WTC11 (cell line): ENCODE results near the gene RGS7. TPM values are rescaled to one million over a fixed set of nuclear protein-coding genes. Genes with fewer than 3 reads are reported as not detected.

ENCODE experiments used
- ATAC-seq: fragments of 200-7000 bp; cut with Tn5 transposase; 2 replicates; pipeline ENCODE4 v1.10.0; 2021; ENCODE audit warnings: mild to moderate bottlenecking, moderate library complexity
- CTCF ChIA-PET: fragments of 300-600 bp; sonication (Branson Sonifier 250); formaldehyde crosslinking; loops from one replicate; lab custom pipeline; 2021; ENCODE audit warnings: antibody characterized with exemption; lab: Charles Lee
- POLR2A ChIA-PET: fragments of 350-600 bp; sonication (Branson Sonifier 250); formaldehyde crosslinking; loops from one replicate; lab custom pipeline; 2021; ENCODE audit warnings: antibody characterized with exemption; lab: Charles Lee
- DNase-seq: peaks from one replicate; pipeline ENCODE4 v3.0.0; 2021; ENCODE audit warnings: low spot score
- H3K27ac Mint-ChIP-seq: 2 replicates; pipeline ENCODE4 v1.8.0; 2021; ENCODE audit warnings: mixed read lengths
- H3K27me3 Mint-ChIP-seq: 2 replicates; pipeline ENCODE4 v1.8.0; 2021; ENCODE audit warnings: low read depth, mild to moderate bottlenecking, moderate library complexity, mixed read lengths
- H3K36me3 Mint-ChIP-seq: 2 replicates; pipeline ENCODE4 v1.8.0; 2021; ENCODE audit warnings: mixed read lengths
- H3K4me1 Mint-ChIP-seq: 2 replicates; pipeline ENCODE4 v1.8.0; 2022; ENCODE audit warnings: mixed read lengths
- H3K4me3 Mint-ChIP-seq: 2 replicates; pipeline ENCODE4 v1.8.0; 2021; ENCODE audit warnings: mild to moderate bottlenecking, moderate library complexity, mixed read lengths
- H3K9me3 Mint-ChIP-seq: 2 replicates; pipeline ENCODE4 v1.8.0; 2021; ENCODE audit warnings: mixed read lengths
- CBFB ChIP-seq: sonication (generic); formaldehyde crosslinking; IDR thresholded peaks from 2 replicates; pipeline ENCODE4 v1.8.1; 2022; ENCODE audit warnings: mild to moderate bottlenecking, low read depth, missing genetic modification reagents
- CREB1 ChIP-seq: sonication (generic); formaldehyde crosslinking; IDR thresholded peaks from 2 replicates; pipeline ENCODE4 v1.8.0; 2023; ENCODE audit warnings: mild to moderate bottlenecking, missing genetic modification reagents
- ELF4 ChIP-seq: sonication (generic); formaldehyde crosslinking; IDR thresholded peaks from 2 replicates; pipeline ENCODE4 v1.8.1; 2022; ENCODE audit warnings: low read depth, mild to moderate bottlenecking, moderate library complexity, missing genetic modification reagents
- EMX1 ChIP-seq: fragments of 250-450 bp; sonication (Bioruptor Pico); IDR thresholded peaks from 2 replicates; pipeline ENCODE4 v1.8.0; 2021; ENCODE audit warnings: mild to moderate bottlenecking
- ESRRA ChIP-seq: sonication (generic); formaldehyde crosslinking; IDR thresholded peaks from 2 replicates; pipeline ENCODE4 v1.8.1; 2022; ENCODE audit warnings: mild to moderate bottlenecking, missing genetic modification reagents, borderline replicate concordance
- FOXJ3 ChIP-seq: sonication (generic); formaldehyde crosslinking; IDR thresholded peaks from 2 replicates; pipeline ENCODE4 v1.9.0; 2021; ENCODE audit warnings: missing genetic modification reagents, mild to moderate bottlenecking, borderline replicate concordance
- JUN ChIP-seq: sonication (generic); formaldehyde crosslinking; IDR thresholded peaks from 2 replicates; pipeline ENCODE4 v1.8.0; 2023; ENCODE audit warnings: mild to moderate bottlenecking, missing genetic modification reagents
- KAT7 ChIP-seq: sonication (generic); formaldehyde crosslinking; IDR thresholded peaks from 2 replicates; pipeline ENCODE4 v1.8.1; 2023; ENCODE audit warnings: missing genetic modification reagents, mild to moderate bottlenecking, borderline replicate concordance
- MXD4 ChIP-seq: fragments of 250-450 bp; sonication (Bioruptor Pico); IDR thresholded peaks from 2 replicates; pipeline ENCODE4 v1.8.0; 2021; ENCODE audit warnings: mild to moderate bottlenecking, moderate library complexity, borderline replicate concordance
- NFATC4 ChIP-seq: fragments of 250-450 bp; sonication (Bioruptor Pico); IDR thresholded peaks from 2 replicates; pipeline ENCODE4 v1.9.0; 2021; ENCODE audit warnings: mild to moderate bottlenecking
- NR1H2 ChIP-seq: sonication (generic); formaldehyde crosslinking; IDR thresholded peaks from 2 replicates; pipeline ENCODE4 v1.9.0; 2021; ENCODE audit warnings: mild to moderate bottlenecking, moderate library complexity, missing genetic modification reagents
- OVOL2 ChIP-seq: fragments of 250-450 bp; sonication (Bioruptor Pico); IDR thresholded peaks from 2 replicates; pipeline ENCODE4 v1.9.0; 2021; ENCODE audit warnings: mild to moderate bottlenecking, borderline replicate concordance
- TEAD1 ChIP-seq: sonication (generic); formaldehyde crosslinking; IDR thresholded peaks from 2 replicates; pipeline ENCODE4 v1.8.0; 2022; ENCODE audit warnings: mild to moderate bottlenecking, missing genetic modification reagents
- TP53 ChIP-seq: sonication (generic); formaldehyde crosslinking; IDR thresholded peaks from 2 replicates; pipeline ENCODE4 v1.8.1; 2023; ENCODE audit warnings: mild to moderate bottlenecking, missing genetic modification reagents
- ZNF138 ChIP-seq: sonication (generic); formaldehyde crosslinking; conservative IDR thresholded peaks from 2 replicates; pipeline ENCODE4 v1.8.1; 2022; ENCODE audit warnings: mild to moderate bottlenecking, moderate library complexity, missing genetic modification reagents
- ZNF317 ChIP-seq: sonication (generic); formaldehyde crosslinking; IDR thresholded peaks from 2 replicates; pipeline ENCODE4 v1.8.1; 2023; ENCODE audit warnings: low read depth, mild to moderate bottlenecking, moderate library complexity, missing genetic modification reagents, borderline replicate concordance
- total RNA-seq: library from RNA; stranded (reverse); gene quantifications from 3 replicates; pipeline ENCODE4 v1.2.3, GENCODE V29; 2021
- TF ChIP-seq, protein P1 (sequence below): fragments of 250-450 bp; sonication (Bioruptor Pico); IDR thresholded peaks from 2 replicates; pipeline ENCODE4 v1.9.0; 2021; ENCODE audit warnings: mild to moderate bottlenecking
- TF ChIP-seq, protein P2 (sequence below): fragments of 250-450 bp; sonication (Bioruptor Pico); conservative IDR thresholded peaks from 2 replicates; pipeline ENCODE4 v1.9.0; 2021; ENCODE audit warnings: mild to moderate bottlenecking
- TF ChIP-seq, protein P3 (sequence below): sonication (generic); formaldehyde crosslinking; IDR thresholded peaks from 2 replicates; pipeline ENCODE4 v1.8.1; 2023; ENCODE audit warnings: mild to moderate bottlenecking, missing genetic modification reagents
- TF ChIP-seq, protein P4 (sequence below): sonication (generic); formaldehyde crosslinking; IDR thresholded peaks from 2 replicates; pipeline ENCODE4 v1.8.1; 2023; ENCODE audit warnings: mild to moderate bottlenecking, missing genetic modification reagents, moderate library complexity
- TF ChIP-seq, protein P5 (sequence below): sonication (generic); formaldehyde crosslinking; conservative IDR thresholded peaks from 2 replicates; pipeline ENCODE4 v1.8.1; 2023; ENCODE audit warnings: mild to moderate bottlenecking, low read depth, missing genetic modification reagents, moderate library complexity
- TF ChIP-seq, protein P6 (sequence below): sonication (generic); formaldehyde crosslinking; IDR thresholded peaks from 2 replicates; pipeline ENCODE4 v1.8.0; 2023; ENCODE audit warnings: missing genetic modification reagents, mild to moderate bottlenecking, borderline replicate concordance

The RGS7 gene
- total RNA-seq, 1 experiment from 2014 or later, result 1.2 TPM

DNA sequence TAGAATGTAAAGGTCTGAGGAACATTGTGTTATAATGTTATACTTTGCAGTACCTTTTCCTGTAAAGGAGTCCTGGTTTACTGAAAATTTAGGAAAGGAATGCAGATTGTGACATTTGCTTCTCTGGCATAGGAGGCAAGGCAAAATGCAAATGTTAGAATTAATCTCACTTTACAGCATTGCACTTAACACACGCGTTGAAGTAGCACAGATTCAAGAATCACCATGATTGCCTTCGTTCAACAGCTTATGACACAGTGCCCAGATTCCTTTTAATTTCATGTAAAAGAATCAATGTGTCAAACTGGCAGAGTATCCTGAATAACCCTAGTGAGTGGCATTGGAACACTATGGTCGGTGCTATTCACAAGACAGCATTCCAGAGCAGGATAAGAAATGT is 47.4 kb downstream of the RGS7 start (continued):
- TF ChIP-seq ESRRA (CRISPR knock-in tag) (no peak), MXD4 (CRISPR knock-in tag) (no peak), CREB1 (CRISPR knock-in tag) (no peak), KAT7 (CRISPR knock-in tag) (no peak), JUN (no peak), ELF4 (CRISPR knock-in tag) (no peak)
- TF ChIP-seq, protein P1, sequence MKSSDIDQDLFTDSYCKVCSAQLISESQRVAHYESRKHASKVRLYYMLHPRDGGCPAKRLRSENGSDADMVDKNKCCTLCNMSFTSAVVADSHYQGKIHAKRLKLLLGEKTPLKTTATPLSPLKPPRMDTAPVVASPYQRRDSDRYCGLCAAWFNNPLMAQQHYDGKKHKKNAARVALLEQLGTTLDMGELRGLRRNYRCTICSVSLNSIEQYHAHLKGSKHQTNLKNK (CRISPR knock-in tag), result no peak
- TF ChIP-seq, protein P2, sequence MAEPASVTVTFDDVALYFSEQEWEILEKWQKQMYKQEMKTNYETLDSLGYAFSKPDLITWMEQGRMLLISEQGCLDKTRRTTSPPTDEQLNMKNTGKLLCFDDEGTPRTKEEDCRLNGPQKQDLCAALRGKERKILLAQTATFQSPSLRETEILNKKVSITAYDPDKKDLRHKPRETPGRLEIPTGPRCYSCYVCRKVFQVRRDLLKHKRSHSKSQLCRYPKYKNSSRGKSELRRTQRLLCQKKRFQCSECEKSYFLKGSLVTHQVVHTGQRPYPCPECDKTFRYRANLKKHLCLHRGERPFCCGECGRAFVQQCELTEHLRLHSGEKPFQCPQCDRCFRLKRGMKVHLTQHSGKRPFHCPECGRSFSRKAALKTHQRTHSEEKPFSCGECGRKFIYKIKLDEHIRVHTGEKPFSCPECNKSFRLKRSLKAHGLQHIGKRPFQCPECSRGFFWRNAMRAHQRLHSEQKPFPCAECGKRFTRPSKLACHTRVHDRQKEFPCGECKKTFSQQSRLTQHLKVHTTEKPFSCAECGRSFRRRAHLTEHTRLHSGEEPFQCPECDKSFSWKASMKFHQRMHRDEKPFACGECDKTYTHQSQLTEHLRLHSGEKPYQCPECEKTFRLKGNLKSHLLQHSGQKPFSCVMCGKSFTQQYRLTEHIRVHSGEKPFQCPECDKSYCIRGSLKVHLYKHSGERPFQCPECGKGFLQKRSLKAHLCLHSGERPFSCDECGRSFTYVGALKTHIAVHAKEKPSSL (CRISPR knock-in tag), result no peak

DNA sequence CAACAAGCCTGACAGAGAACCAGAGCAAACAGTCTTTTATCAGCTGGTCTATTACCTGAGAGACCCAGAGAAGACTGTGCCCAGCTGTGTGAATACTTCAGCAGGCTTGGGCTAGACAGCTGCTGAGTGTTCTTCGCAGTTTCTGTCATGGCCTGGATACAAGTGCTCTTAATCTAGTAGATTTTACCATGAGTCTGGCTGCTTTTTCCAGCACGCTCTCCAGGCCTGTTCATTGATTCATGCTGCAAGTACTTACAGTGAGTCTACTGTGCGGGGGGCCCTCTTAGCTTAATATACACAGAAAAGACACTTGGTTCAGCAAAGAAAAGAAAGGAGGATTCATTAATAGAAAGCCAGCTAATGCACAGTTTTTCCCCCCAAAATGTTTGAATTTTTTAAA is 48.5 kb downstream of the RGS7 start:
- ATAC-seq, result no peak
- H3K36me3 Mint-ChIP-seq, result peaks cover 13% of the 10 kb centered on the region
- CTCF ChIA-PET, result no interaction called here
- no peak overlapping the region for H3K27ac Mint-ChIP-seq
- POLR2A ChIA-PET, result no interaction called here
- no peak for TF ChIP-seq NR1H2 (CRISPR knock-in tag)
- TF ChIP-seq OVOL2 (CRISPR knock-in tag), result no peak
- TF ChIP-seq, protein P3, sequence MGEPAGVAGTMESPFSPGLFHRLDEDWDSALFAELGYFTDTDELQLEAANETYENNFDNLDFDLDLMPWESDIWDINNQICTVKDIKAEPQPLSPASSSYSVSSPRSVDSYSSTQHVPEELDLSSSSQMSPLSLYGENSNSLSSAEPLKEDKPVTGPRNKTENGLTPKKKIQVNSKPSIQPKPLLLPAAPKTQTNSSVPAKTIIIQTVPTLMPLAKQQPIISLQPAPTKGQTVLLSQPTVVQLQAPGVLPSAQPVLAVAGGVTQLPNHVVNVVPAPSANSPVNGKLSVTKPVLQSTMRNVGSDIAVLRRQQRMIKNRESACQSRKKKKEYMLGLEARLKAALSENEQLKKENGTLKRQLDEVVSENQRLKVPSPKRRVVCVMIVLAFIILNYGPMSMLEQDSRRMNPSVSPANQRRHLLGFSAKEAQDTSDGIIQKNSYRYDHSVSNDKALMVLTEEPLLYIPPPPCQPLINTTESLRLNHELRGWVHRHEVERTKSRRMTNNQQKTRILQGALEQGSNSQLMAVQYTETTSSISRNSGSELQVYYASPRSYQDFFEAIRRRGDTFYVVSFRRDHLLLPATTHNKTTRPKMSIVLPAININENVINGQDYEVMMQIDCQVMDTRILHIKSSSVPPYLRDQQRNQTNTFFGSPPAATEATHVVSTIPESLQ (CRISPR knock-in tag), result no peak
- TF ChIP-seq NFATC4 (CRISPR knock-in tag), result no peak
- no peak for TF ChIP-seq TEAD1 (CRISPR knock-in tag)
- no peak for TF ChIP-seq JUN
- no peak for TF ChIP-seq CBFB (CRISPR knock-in tag)
- TF ChIP-seq TP53 (CRISPR knock-in tag), result no peak
- TF ChIP-seq, all 79 proteins: peak for 0
- no peak overlapping the region for H3K4me3 Mint-ChIP-seq
- H3K27me3 Mint-ChIP-seq, result no peaks in the 10 kb centered on the region; the same call in 1 of the 2 replicates
- peaks cover 17% of the 10 kb centered on the region for H3K9me3 Mint-ChIP-seq
- H3K4me1 Mint-ChIP-seq, result peaks cover 12% of the 10 kb centered on the region
- DNase-seq, result no peak

DNA sequence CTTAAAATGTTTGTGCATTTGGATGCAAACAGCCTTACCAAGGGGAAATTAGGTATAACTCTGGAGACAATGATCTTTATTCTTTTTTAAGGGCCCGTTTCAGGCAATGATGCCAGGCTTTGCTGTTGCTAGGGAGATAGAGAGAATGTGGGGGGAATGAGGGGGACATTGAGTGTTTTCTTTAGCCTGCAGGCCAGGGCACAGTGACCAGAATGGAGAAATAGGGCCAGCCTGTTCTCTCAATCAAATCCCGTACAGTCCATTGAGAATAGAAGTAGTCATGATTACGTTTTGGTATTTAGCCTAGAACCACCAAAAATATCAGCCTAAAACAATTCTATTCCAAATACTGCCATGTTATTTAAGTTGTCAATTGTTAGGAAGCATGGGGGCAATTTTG is 49.0 kb downstream of the RGS7 start:
- H3K4me3 Mint-ChIP-seq, result no peak overlapping the region
- no peaks in the 10 kb centered on the region; the same call in 1 of the 2 replicates for H3K27me3 Mint-ChIP-seq
- ChIA-PET CTCF (no interaction called here), POLR2A (no interaction called here)
- DNase-seq, result no peak
- H3K27ac Mint-ChIP-seq, result no peak overlapping the region
- peaks cover 18% of the 10 kb centered on the region for H3K36me3 Mint-ChIP-seq
- H3K4me1 Mint-ChIP-seq, result peaks cover 12% of the 10 kb centered on the region
- peaks cover 22% of the 10 kb centered on the region for H3K9me3 Mint-ChIP-seq
- TF ChIP-seq, protein P4, sequence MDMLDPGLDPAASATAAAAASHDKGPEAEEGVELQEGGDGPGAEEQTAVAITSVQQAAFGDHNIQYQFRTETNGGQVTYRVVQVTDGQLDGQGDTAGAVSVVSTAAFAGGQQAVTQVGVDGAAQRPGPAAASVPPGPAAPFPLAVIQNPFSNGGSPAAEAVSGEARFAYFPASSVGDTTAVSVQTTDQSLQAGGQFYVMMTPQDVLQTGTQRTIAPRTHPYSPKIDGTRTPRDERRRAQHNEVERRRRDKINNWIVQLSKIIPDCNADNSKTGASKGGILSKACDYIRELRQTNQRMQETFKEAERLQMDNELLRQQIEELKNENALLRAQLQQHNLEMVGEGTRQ (CRISPR knock-in tag), result no peak
- TF ChIP-seq, protein P5, sequence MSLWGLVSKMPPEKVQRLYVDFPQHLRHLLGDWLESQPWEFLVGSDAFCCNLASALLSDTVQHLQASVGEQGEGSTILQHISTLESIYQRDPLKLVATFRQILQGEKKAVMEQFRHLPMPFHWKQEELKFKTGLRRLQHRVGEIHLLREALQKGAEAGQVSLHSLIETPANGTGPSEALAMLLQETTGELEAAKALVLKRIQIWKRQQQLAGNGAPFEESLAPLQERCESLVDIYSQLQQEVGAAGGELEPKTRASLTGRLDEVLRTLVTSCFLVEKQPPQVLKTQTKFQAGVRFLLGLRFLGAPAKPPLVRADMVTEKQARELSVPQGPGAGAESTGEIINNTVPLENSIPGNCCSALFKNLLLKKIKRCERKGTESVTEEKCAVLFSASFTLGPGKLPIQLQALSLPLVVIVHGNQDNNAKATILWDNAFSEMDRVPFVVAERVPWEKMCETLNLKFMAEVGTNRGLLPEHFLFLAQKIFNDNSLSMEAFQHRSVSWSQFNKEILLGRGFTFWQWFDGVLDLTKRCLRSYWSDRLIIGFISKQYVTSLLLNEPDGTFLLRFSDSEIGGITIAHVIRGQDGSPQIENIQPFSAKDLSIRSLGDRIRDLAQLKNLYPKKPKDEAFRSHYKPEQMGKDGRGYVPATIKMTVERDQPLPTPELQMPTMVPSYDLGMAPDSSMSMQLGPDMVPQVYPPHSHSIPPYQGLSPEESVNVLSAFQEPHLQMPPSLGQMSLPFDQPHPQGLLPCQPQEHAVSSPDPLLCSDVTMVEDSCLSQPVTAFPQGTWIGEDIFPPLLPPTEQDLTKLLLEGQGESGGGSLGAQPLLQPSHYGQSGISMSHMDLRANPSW (CRISPR knock-in tag), result no peak
- TF ChIP-seq FOXJ3 (CRISPR knock-in tag), result no peak
- TF ChIP-seq ZNF138 (CRISPR knock-in tag), result no peak
- TF ChIP-seq, protein P6, sequence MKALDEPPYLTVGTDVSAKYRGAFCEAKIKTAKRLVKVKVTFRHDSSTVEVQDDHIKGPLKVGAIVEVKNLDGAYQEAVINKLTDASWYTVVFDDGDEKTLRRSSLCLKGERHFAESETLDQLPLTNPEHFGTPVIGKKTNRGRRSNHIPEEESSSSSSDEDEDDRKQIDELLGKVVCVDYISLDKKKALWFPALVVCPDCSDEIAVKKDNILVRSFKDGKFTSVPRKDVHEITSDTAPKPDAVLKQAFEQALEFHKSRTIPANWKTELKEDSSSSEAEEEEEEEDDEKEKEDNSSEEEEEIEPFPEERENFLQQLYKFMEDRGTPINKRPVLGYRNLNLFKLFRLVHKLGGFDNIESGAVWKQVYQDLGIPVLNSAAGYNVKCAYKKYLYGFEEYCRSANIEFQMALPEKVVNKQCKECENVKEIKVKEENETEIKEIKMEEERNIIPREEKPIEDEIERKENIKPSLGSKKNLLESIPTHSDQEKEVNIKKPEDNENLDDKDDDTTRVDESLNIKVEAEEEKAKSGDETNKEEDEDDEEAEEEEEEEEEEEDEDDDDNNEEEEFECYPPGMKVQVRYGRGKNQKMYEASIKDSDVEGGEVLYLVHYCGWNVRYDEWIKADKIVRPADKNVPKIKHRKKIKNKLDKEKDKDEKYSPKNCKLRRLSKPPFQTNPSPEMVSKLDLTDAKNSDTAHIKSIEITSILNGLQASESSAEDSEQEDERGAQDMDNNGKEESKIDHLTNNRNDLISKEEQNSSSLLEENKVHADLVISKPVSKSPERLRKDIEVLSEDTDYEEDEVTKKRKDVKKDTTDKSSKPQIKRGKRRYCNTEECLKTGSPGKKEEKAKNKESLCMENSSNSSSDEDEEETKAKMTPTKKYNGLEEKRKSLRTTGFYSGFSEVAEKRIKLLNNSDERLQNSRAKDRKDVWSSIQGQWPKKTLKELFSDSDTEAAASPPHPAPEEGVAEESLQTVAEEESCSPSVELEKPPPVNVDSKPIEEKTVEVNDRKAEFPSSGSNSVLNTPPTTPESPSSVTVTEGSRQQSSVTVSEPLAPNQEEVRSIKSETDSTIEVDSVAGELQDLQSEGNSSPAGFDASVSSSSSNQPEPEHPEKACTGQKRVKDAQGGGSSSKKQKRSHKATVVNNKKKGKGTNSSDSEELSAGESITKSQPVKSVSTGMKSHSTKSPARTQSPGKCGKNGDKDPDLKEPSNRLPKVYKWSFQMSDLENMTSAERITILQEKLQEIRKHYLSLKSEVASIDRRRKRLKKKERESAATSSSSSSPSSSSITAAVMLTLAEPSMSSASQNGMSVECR (CRISPR knock-in tag), result no peak
- no peak for TF ChIP-seq EMX1
- TF ChIP-seq ZNF317, result no peak
- no peak for ATAC-seq
